ENCODE measurements around the gene ABCD2. TPM values are rescaled to one million over a fixed set of nuclear protein-coding genes. Genes with fewer than 3 reads are reported as not detected.

Gene ABCD2
- total and polyA plus RNA-seq, 9 of the 15 experiments (the other 6 are each of a cell fraction or from before 2014, with no cell fraction given): 0.01 to 0.08 (median 0.04) TPM; not detected in 3

GRCh38 chr12:39587225-39587624 is 32.4 kb downstream of the ABCD2 start (continued):
- TF ChIP-seq ZNF224 (CRISPR knock-in tag; IDR thresholded peaks at IDR 0.05) (no peak), HDAC2 (IDR thresholded peaks at IDR 0.05) (no peak), MTA3 (IDR thresholded peaks at IDR 0.05; ENCODE audit: borderline replicate concordance) (no peak), MIER1 (IDR thresholded peaks at IDR 0.05; ENCODE audit: low read depth) (no peak), RAD21 (CRISPR knock-in tag; conservative IDR thresholded peaks at IDR 0.05 in 1 of 2, IDR thresholded peaks at IDR 0.05 in 1 of 2) (peak; percentile 19 to 60; a peak in 2 of 4 replicates)

- FAIRE-seq: no peak
- ChIA-PET CTCF (ENCODE audit: low intra/inter-chr PET ratio) (no interaction called here), POLR2A (no interaction called here)
- no peak overlapping the region for H2AFZ ChIP-seq (ENCODE audit: low read depth, low read length)
- no peak overlapping the region for H3K4me2 ChIP-seq (ENCODE audit: insufficient read depth, low read length)
- H3K79me2 ChIP-seq (ENCODE audit: control insufficient read depth, insufficient read depth, low read length): no peaks in the 10 kb centered on the region
- no peaks in the 10 kb centered on the region for H3K9me1 ChIP-seq (ENCODE audit: control insufficient read depth, insufficient read depth, low read length)
- in situ Hi-C loops (cut with MboI): no loop called here
- no peaks in the 10 kb centered on the region for H3K36me3 ChIP-seq (ENCODE audit: control insufficient read depth, insufficient read depth, low read length)
- no peak for TF ChIP-seq ZBTB17 (CRISPR knock-in tag; IDR thresholded peaks at IDR 0.05)
- TF ChIP-seq ELF2 (CRISPR knock-in tag; IDR thresholded peaks at IDR 0.05): no peak
- no peak for TF ChIP-seq CGGBP1 (CRISPR knock-in tag; IDR thresholded peaks at IDR 0.05)
- no peak for TF ChIP-seq NFIC (IDR thresholded peaks at IDR 0.05)
- no peak for TF ChIP-seq ZFX (CRISPR knock-in tag; IDR thresholded peaks at IDR 0.05)
- TF ChIP-seq GTF2B (IDR thresholded peaks at IDR 0.05; ENCODE audit: extremely low read depth, insufficient read length): no peak
- no peak for TF ChIP-seq PURB (CRISPR knock-in tag; IDR thresholded peaks at IDR 0.05; ENCODE audit: low read depth)
- no peak for TF ChIP-seq FOXK2 (conservative IDR thresholded peaks at IDR 0.05 in 1 of 2, IDR thresholded peaks at IDR 0.05 in 1 of 2; ENCODE audit: low read depth in 2 of 2)
- no peak for TF ChIP-seq CREB5 (CRISPR knock-in tag; IDR thresholded peaks at IDR 0.05)
- no peak for TF ChIP-seq ZFP36 (IDR thresholded peaks at IDR 0.05; ENCODE audit: low read depth, low read length, partially characterized antibody)
- H3K4me3 ChIP-seq: no peak overlapping the region
- no peaks in the 10 kb centered on the region for H4K20me1 ChIP-seq (replicated peaks; ENCODE audit: control insufficient read depth, insufficient read depth, low read length)
- no peak overlapping the region for H3K9ac ChIP-seq (ENCODE audit: insufficient read depth in 1 of 2, low read depth in 2 of 2, low read length in 2 of 2)
- BruUV-seq (replicated peaks): no TSS peak
- H3K4me1 ChIP-seq (replicated peaks in 1 of 2; ENCODE audit: control insufficient read depth in 2 of 2, insufficient read depth in 2 of 2, low read length in 2 of 2): no peaks in the 10 kb centered on the region
- intact Hi-C loops (cut with micrococcal nuclease): loop anchor here (2.0 kb wide), 1 partner anchor 404 kb away; no protein-coding TSS in a partner anchor
- no peak for DNase-seq (ENCODE audit: extremely low read depth in 1 of 4, low spot score in 3 of 4)
- ATAC-seq: no peak
- no peak overlapping the region for H3K27ac ChIP-seq (ENCODE audit: extremely low read depth, low read depth, low read length)
- 17% methylated on average over 1 of the region's 1 CpG for WGBS (ENCODE audit: insufficient coverage, low coverage, missing lambda C conversion rate)
- no peaks in the 10 kb centered on the region for H3K27me3 ChIP-seq (ENCODE audit: control insufficient read depth in 2 of 2, insufficient read depth in 2 of 2, low read length in 2 of 2)
- no peaks in the 10 kb centered on the region for H3K9me3 ChIP-seq (replicated peaks; ENCODE audit: control insufficient read depth, insufficient read depth, low read depth, low read length)
Observed at GRCh38 chr12:39586816-39587215, 32.8 kb downstream of the ABCD2 start.
